Activated CD8-positive, alpha-beta T cell treated with anti-CD3 and anti-CD28 coated beads, Interleukin-2, amount 10 ng/mL, durations not matched to agents 7 days and 5 days (primary cell): Measurements from ENCODE around the gene POLD2. TPM values are rescaled to one million over a fixed set of nuclear protein-coding genes. Genes with fewer than 3 reads are reported as not detected.

ENCODE experiments used
- ATAC-seq: fragments of 150-1000 bp; cut with Tn5 transposase; one replicate; pipeline ENCODE4 v1.10.0; 2021; ENCODE audit warnings: moderate library complexity
- CTCF ChIA-PET: fragments of 350-600 bp; sonication (Branson Sonifier 250); formaldehyde crosslinking; loops from one replicate; lab custom pipeline; 2021; ENCODE audit warnings: antibody characterized with exemption; lab: Charles Lee
- POLR2A ChIA-PET: fragments of 350-600 bp; sonication (Branson Sonifier 250); formaldehyde crosslinking; loops from one replicate; lab custom pipeline; 2021; ENCODE audit warnings: antibody characterized with exemption; lab: Charles Lee
- DNase-seq: peaks from one replicate; pipeline ENCODE4 v3.0.0-alpha.2; 2020
- H3K27ac Mint-ChIP-seq: one replicate; pipeline ENCODE4 v1.8.0; 2021; ENCODE audit warnings: mild to moderate bottlenecking, mixed read lengths
- H3K27me3 Mint-ChIP-seq: one replicate; pipeline ENCODE4 v1.8.0; 2021; ENCODE audit warnings: low read depth, mixed read lengths
- H3K36me3 Mint-ChIP-seq: one replicate; pipeline ENCODE4 v1.8.0; 2021; ENCODE audit warnings: low read depth, mixed read lengths
- H3K4me1 Mint-ChIP-seq: one replicate; pipeline ENCODE4 v1.8.0; 2021; ENCODE audit warnings: low read depth, mixed read lengths
- H3K4me3 Mint-ChIP-seq: one replicate; pipeline ENCODE4 v1.8.0; 2021; ENCODE audit warnings: mild to moderate bottlenecking, mixed read lengths
- H3K9me3 Mint-ChIP-seq: one replicate; pipeline ENCODE4 v1.8.0; 2022; ENCODE audit warnings: mixed read lengths; ENCODE audit not compliant: insufficient read depth
- total RNA-seq, 2 experiments: library from RNA; stranded (reverse); gene quantifications; one replicate each; pipeline ENCODE4 v1.2.3, GENCODE V29; 2021

Gene POLD2
- total RNA-seq, 2 experiments from 2014 or later, result 134 to 135 TPM

DNA sequence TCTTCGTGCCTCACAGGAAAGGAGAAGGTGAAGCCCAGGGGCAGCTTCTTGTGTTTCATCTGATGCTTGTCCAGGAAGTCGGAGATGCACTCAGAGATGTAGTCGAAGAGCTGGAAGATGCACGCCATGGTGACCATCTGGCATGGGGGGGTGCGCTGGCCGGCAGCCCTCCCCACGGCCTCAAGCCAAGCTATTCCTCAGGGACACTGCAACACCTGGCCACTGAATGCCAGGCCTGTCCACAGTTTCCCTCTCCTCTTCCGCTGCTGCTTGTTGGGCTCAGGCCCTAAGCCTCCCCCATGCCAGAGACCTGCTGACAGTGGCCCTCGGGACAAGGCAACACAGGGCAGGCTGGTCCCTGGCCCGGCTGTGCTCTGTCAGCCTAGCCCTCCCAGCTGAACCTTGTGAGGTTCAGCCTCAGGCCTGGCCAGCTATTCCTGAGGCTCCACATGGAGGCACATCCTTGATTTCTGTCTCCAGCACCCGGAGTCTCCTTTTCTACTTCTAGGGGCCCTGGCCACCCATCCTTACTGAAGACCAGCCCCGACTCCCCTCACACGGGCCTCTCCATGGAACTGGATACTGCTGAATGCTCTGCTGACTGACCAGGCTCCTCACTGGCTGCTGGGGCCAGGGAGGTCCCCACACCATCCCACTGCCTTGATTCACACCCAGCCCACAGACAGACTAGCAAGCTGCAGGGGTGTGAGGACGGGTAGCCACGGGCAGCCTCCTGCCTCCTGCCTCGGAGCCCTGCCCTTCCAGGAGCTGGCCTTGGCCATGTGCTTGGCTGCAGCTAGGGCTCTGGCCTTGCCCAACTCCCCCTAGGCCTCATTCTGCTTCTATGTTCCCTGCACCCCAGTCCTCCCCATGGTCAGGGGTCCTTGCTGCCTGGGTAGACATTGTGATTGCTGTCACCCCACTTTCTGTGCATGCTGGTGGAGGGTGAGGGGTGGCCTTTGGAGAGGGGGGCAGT, 27.9 kb upstream of the POLD2 start:
- Mint-ChIP-seq H3K4me1 (peaks cover 2% of the 10 kb centered on the region), H3K36me3 (no peaks in the 10 kb centered on the region), H3K27ac (no peak overlapping the region), H3K27me3 (peaks cover 9% of the 10 kb centered on the region), H3K9me3 (no peaks in the 10 kb centered on the region), H3K4me3 (no peak overlapping the region)
- ATAC-seq (no peak), DNase-seq (no peak)
- POLR2A ChIA-PET, result no interaction called here
- CTCF ChIA-PET, result no interaction called here

DNA sequence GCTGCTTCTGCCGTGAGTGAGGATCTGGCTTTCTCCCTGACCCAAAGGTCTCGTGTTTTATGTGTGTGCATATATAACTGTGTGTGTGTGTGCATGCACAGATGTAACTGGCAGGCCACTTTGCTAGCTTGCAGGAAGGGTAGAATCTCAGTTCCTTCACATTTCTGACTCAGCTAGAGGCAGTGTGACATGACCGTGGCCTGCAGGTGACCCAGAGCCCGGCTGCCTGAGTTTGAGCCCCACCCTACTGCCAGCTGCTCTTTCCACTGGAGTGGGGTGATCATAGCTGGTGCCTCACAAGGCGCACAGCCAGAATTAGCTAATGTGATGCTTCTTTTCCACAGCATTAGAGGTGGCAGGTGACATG, 27.1 kb upstream of the POLD2 start:
- no peak for ATAC-seq
- CTCF ChIA-PET, result no interaction called here
- no peaks in the 10 kb centered on the region for H3K9me3 Mint-ChIP-seq

DNA sequence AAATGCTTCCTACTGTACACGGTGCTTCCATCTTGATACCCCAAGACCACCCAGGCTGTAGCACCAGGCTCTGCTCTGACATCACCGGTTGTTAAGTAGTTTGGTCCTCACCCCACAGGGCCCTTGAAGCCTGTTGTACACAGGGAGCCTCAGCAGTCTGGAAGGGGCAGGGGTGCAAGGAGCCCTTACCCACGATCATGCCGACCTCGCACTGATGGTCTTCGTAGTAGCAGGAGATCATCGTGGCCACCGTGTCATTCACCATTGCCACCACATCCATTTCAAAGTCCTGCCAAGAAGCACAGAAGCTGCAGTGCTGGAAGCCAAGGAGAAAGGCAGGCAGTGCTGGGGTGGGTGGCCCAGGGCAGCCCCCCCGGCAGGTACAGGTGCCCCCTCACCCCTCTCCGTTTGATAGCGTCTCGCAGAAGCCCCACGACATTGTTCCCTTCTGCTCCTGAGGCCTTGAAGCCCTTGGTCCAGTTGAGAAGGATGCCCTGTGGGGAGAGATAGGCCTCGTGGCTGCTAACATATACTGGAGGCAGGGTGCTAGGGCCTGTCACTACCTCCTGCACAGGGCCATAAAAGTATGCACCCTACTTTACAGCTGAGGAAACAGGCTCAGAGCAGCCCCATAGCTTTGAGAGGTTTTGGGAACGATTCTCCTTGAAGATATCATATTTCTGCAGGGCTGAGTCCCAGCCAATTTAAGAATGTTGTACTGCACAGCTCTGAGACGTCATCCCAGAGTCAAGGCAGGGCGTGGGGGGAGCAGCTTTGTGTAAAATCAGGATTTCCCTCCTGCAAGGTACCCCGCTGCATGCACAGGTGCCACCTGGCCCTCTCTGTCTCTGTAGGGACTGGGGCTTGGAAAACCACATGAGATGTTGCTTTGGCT, 26.5 kb upstream of the POLD2 start:
- ChIA-PET CTCF (no interaction called here), POLR2A (interaction anchor here (0.6 kb wide), 1 partner anchor 27 kb away, joined by 3 read pairs; no protein-coding TSS in a partner anchor)
- Mint-ChIP-seq H3K9me3 (no peaks in the 10 kb centered on the region), H3K36me3 (no peaks in the 10 kb centered on the region), H3K27me3 (peaks cover 14% of the 10 kb centered on the region), H3K4me3 (no peak overlapping the region), H3K4me1 (peaks cover 11% of the 10 kb centered on the region), H3K27ac (no peak overlapping the region)
- ATAC-seq (no peak), DNase-seq (no peak)

More for the DNA sequence above, 27.1 kb upstream of the POLD2 start:
- H3K4me1 Mint-ChIP-seq, result peaks cover 7% of the 10 kb centered on the region
- peaks cover 9% of the 10 kb centered on the region for H3K27me3 Mint-ChIP-seq
- POLR2A ChIA-PET, result interaction anchor here (0.6 kb wide), 1 partner anchor 28 kb away, joined by 3 read pairs; no protein-coding TSS in a partner anchor
- no peaks in the 10 kb centered on the region for H3K36me3 Mint-ChIP-seq
- DNase-seq, result no peak
- no peak overlapping the region for H3K27ac Mint-ChIP-seq
- H3K4me3 Mint-ChIP-seq, result no peak overlapping the region

DNA sequence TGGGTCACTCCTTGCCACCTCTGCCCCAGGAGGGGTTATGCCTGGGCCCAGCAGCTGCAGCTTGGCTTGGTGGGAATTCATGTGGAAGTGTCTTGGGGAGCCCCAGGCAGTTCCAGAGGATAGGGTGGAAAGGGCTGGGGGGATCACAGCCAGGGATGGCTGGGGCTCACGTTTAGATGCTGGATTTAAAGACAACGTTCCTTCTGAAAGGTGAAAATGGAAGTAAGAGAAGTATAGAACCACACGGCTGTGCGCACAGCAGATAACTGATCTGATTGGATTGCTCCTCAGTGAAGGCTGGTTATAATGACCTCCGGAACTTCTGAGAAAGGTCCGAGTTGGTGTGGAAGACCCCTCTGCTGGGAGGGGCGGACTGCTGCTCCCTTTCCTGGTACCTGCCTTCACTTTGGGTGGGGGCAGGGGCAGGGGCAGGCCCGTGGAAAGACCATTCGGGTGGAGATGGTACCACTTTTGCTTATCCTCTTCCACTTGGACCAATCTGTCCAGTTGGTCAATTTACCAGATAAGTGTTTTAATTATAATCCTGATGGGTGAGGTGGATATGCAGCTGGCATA, 25.7 kb upstream of the POLD2 start:
- H3K27me3 Mint-ChIP-seq, result peaks cover 14% of the 10 kb centered on the region
- H3K9me3 Mint-ChIP-seq, result no peaks in the 10 kb centered on the region
- no peak overlapping the region for H3K4me3 Mint-ChIP-seq
- H3K4me1 Mint-ChIP-seq, result peaks cover 11% of the 10 kb centered on the region
- H3K27ac Mint-ChIP-seq, result no peak overlapping the region
- no peak for DNase-seq
- CTCF ChIA-PET, result no interaction called here
- no peaks in the 10 kb centered on the region for H3K36me3 Mint-ChIP-seq
- POLR2A ChIA-PET, result no interaction called here
- ATAC-seq, result no peak

DNA sequence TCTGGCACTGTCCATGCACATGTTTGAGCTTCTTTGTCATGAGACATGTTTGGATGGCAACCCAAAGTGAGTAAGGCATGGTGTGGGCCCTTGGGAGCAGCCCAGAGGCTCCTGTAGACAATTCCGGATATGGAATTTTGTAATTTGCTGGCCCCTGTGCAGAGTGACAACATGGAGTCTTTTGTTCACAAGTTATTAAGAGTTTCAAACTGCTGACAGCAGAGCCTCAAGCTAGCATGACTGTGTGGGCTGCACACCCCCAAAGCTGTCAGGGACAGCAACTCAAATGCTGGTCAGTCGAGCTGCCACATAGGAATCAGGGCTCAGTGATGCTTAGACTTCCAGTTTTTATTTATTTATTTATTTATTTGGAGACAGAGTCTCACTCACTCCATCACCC, 24.8 kb upstream of the POLD2 start:
- DNase-seq (no peak), ATAC-seq (no peak)
- no peak overlapping the region for H3K4me3 Mint-ChIP-seq
- H3K36me3 Mint-ChIP-seq, result no peaks in the 10 kb centered on the region
- POLR2A ChIA-PET, result no interaction called here
- H3K27me3 Mint-ChIP-seq, result peaks cover 21% of the 10 kb centered on the region
- H3K9me3 Mint-ChIP-seq, result no peaks in the 10 kb centered on the region
- CTCF ChIA-PET, result interaction anchor here (1.2 kb wide), 1 partner anchor 93 kb away, joined by 4 read pairs; no protein-coding TSS in a partner anchor
- peaks cover 11% of the 10 kb centered on the region for H3K4me1 Mint-ChIP-seq
- no peak overlapping the region for H3K27ac Mint-ChIP-seq

DNA sequence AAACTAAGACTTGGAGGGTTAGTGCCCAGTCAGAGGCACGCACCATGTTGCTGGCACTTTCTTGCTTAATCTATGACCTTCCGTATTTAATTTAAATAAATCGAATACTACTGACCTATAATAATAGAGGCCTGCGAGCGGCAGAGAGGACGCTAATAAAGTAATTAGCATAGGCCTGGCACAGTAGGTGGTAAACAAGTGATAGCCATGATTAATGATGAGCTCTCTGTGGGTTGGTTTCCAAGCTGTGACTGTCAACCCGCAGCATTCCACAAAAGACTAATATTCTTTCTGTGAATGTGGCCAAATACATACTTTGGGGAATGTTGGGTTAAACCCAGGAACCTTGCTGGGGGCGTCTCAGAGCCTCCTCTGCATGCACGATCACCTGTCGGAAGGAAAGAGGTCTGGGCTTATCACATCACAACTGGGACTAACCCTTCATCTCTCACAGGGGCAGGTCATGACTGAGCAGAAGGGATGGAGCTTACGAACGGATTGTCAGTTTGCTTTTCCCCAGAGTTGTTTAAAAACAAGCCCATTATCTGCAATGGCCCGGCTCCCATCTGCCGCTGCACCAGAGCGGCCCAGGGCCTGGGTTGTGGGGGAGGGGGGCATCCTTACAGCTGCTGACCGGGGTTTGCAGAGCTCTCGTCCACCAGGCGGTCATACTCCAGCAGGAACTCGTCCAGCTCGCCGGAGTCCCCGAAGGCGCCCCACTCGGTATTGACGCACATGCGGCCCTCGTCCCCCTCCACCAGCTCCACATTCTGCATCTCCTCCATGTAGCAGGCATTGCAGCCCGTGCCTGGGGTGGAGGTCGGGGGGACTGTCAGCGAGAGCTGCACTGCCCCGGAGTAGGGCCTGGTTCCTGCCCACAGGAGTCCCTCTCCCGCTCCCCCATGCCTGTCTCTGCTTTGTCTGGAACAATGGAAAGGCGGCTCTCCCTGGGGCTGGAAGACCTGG, 24.0 kb upstream of the POLD2 start:
- peaks cover 11% of the 10 kb centered on the region for H3K4me1 Mint-ChIP-seq

DNA sequence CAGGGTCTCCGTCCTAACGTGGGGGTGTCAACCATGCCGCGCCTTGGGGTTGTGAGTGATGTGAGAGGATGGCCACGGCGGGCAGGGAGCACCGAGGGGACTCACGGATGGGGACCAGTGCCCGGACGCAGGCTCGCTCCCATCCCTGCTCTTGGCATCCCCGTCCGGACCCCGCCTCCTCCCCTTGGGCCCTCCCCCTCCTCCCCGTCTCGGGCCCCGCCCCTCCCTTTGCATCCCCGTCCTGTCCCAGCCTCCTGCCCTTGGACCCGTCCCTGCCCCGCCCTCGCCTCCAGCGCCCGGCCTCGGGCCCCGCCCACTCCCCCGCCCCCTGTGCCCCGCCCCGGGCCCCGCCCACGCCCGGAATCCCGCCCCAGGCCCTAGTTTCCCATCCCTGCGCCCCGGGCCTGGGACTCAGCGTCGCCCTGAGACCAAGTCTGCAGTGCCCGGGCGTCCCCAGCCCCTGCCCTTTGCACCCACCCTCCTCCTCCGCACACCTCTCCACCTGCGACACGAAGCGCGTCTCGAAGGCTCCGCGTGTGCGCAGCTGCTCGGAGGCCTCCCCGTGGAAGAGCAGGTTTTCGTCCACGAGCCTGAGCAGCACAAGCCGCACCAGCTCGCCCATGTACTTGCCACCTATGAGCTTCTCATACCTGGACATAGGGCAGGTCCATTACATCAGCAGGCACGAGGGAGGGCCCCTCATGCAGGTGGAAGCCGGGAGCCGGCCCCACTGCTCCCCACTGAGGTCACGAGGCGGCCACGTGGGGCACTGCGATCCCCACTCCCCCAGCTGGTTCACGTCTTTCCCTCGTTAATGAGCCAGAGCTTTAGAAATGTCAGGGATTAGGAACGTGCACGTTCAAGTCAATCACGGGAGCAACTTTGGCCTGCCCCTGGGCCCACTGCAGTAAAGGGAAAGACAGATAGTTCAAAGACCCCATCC, 22.9 kb upstream of the POLD2 start:
- Mint-ChIP-seq H3K4me1 (peaks cover 11% of the 10 kb centered on the region), H3K9me3 (no peaks in the 10 kb centered on the region), H3K27me3 (peaks cover 21% of the 10 kb centered on the region), H3K4me3 (peak overlapping the region; percentile 45), H3K27ac (no peak overlapping the region), H3K36me3 (no peaks in the 10 kb centered on the region)
- DNase-seq (peak; percentile 74), ATAC-seq (peak; percentile 82)
- ChIA-PET POLR2A (no interaction called here), CTCF (interaction anchor here (0.8 to 0.9 kb wide), 2 partner anchors 9 to 15 kb away, joined by 3 read pairs; no protein-coding TSS in a partner anchor)

More for the DNA sequence above, 24.0 kb upstream of the POLD2 start:
- ChIA-PET POLR2A (no interaction called here), CTCF (interaction anchor here (0.8 to 1.2 kb wide), 3 partner anchors 10 to 94 kb away, joined by 3 to 4 read pairs (median 3); no protein-coding TSS in a partner anchor)
- peaks cover 21% of the 10 kb centered on the region for H3K27me3 Mint-ChIP-seq
- DNase-seq (no peak), ATAC-seq (no peak)
- no peak overlapping the region for H3K4me3 Mint-ChIP-seq
- no peaks in the 10 kb centered on the region for H3K36me3 Mint-ChIP-seq
- no peak overlapping the region for H3K27ac Mint-ChIP-seq
- H3K9me3 Mint-ChIP-seq, result no peaks in the 10 kb centered on the region

DNA sequence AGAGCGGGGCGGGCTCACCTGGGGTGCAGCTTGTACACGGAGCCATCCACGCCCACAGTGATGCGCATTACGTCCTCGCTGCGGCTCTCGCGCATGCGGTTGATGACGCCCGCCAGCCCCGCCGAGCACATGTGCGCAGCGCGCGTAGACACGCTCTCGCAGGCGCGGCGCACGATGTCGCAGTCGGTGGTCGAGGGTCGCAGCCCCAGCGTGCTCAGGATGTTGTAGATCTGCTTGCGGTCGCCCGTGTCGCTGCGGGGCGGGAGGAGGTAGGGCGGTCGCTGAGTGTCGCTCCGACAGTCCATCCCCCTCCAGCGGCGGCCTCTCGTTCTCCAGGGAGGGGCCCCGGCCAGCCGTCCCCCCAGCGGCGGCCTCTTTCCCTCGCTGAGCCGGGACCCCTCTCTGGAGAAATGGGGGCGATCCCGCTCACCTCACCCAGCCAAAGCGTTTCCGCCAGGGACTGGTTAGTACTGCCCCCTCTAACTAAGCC, 22.2 kb upstream of the POLD2 start:
- POLR2A ChIA-PET, result no interaction called here
- Mint-ChIP-seq H3K9me3 (no peaks in the 10 kb centered on the region), H3K4me1 (peaks cover 11% of the 10 kb centered on the region), H3K27me3 (peaks cover 21% of the 10 kb centered on the region), H3K36me3 (no peaks in the 10 kb centered on the region), H3K4me3 (peak overlapping the region; percentile 45), H3K27ac (no peak overlapping the region)
- CTCF ChIA-PET, result no interaction called here
- DNase-seq, result peak; percentile 52
- ATAC-seq, result peak; percentile 54

DNA sequence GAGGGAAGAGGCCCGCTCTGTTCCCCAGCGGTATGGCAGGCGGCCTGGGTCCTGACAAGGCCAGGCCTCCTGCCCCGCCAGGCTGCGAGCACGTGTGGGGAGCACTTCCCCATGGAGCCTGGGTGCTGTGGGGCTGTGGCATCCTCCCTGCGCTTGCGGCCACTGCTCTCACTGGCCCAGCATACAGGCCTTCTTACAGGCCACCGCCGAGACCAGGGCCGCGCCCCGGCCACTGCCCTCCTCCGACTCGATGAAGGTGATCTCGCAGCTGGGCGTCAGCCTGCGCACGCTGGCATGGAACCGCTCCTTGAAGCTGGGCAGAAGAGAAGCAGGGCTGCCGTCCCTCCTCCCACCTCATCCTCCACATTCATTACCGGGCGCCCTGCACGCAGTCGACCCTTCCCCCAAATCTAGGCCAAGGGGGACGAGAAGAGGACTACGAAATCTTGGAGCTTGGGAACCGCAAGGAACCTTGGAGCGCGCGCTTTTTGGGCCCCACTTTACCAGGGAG, 21.7 kb upstream of the POLD2 start:
- no peak overlapping the region for H3K27ac Mint-ChIP-seq
- CTCF ChIA-PET, result no interaction called here
- no peak for DNase-seq

More for the DNA sequence above, 21.7 kb upstream of the POLD2 start:
- Mint-ChIP-seq H3K4me1 (peaks cover 11% of the 10 kb centered on the region), H3K4me3 (no peak overlapping the region), H3K27me3 (peaks cover 21% of the 10 kb centered on the region), H3K36me3 (no peaks in the 10 kb centered on the region), H3K9me3 (no peaks in the 10 kb centered on the region)
- POLR2A ChIA-PET, result no interaction called here
- ATAC-seq, result no peak
